Suprapubic skin (tissue), 3 donors: ENCODE data around the gene ATF7IP.

Source experiments
- POLR2A ChIP-seq, 2 donors: fragments of 450-650 bp; IDR thresholded peaks; one replicate each; pipeline ENCODE4 v1.6.1; 2017; ENCODE audit warnings: antibody characterized with exemption in 2 of 2, mild to moderate bottlenecking in 2 of 2, moderate library complexity in 2 of 2
- TF ChIP-seq, protein P1 (sequence below), 2 donors: fragments of 200-600 bp in 1 of 2; fragments of 450-650 bp in 1 of 2; sonication (generic) in 1 of 2; IDR thresholded peaks; one replicate each; pipeline ENCODE4 v1.5.1; 2016 to 2019; ENCODE audit warnings: antibody characterized with exemption in 2 of 2, mild to moderate bottlenecking in 1 of 2, moderate library complexity in 1 of 2

DNA sequence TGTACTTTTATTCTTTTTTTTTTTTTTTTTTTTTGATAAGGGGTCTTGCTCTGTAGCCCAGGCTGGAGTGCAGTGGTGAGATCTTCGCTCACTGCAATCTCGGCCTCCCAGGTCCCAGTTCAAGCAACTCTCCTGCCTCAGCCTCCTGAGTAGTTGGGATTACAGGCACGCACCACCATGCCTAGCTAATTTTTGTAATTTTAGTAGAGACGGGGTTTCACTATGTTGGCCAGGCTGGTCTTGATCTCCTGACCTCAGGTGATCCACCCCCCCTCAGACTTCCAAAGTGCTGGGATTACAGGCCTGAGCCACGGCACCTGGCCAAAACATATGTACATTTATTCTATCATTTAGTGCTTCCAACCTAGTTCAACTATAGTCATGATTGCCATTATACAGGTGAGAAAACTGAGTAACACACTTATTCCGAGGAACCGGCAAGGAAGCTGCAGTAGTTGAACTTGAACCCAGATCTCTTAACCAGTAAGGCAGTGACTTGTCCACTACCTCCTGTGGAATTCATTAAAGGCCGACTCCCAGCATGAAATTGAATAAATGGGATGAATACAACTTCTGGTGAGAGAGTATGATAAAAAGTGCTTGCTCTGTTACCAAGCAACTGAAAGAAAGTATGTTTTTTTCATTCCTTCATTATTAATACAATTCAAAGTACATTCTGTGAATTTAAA lies 755 bp upstream of the ATF7IP start:
- TF ChIP-seq, protein P1, sequence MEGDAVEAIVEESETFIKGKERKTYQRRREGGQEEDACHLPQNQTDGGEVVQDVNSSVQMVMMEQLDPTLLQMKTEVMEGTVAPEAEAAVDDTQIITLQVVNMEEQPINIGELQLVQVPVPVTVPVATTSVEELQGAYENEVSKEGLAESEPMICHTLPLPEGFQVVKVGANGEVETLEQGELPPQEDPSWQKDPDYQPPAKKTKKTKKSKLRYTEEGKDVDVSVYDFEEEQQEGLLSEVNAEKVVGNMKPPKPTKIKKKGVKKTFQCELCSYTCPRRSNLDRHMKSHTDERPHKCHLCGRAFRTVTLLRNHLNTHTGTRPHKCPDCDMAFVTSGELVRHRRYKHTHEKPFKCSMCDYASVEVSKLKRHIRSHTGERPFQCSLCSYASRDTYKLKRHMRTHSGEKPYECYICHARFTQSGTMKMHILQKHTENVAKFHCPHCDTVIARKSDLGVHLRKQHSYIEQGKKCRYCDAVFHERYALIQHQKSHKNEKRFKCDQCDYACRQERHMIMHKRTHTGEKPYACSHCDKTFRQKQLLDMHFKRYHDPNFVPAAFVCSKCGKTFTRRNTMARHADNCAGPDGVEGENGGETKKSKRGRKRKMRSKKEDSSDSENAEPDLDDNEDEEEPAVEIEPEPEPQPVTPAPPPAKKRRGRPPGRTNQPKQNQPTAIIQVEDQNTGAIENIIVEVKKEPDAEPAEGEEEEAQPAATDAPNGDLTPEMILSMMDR (IDR thresholded peaks at IDR 0.05), result no peak
- no peak for TF ChIP-seq POLR2A (IDR thresholded peaks at IDR 0.05)
